Astrocyte of the spinal cord (primary cell): ENCODE data around the gene FAM236B.
"Not testable (repeated sequence)": the region's sequence is repeated elsewhere in the genome, so short reads cannot be mapped to it uniquely, and the experiment has no call there.

Source experiments
- DNase-seq: peaks from one replicate; pipeline ENCODE4 v3.0.0; 2011; ENCODE audit warnings: low read depth, low spot score
- H3K4me3 ChIP-seq: 2 replicates; pipeline ENCODE4 v1.5.1; 2011; ENCODE audit warnings: low read depth, mild to moderate bottlenecking, low read length, moderate library complexity
- in situ Hi-C: cut with HindIII; loops from 2 replicates; pipeline ENCODE4 v1.10.0; 2017; ENCODE audit warnings: low sequenced_read_pairs
- TF ChIP-seq, protein P1 (sequence below): IDR thresholded peaks from 2 replicates; pipeline ENCODE4 v1.5.1; 2012; ENCODE audit warnings: low read depth, mild to moderate bottlenecking, low read length, inconsistent platforms

Gene FAM236B

DNA sequence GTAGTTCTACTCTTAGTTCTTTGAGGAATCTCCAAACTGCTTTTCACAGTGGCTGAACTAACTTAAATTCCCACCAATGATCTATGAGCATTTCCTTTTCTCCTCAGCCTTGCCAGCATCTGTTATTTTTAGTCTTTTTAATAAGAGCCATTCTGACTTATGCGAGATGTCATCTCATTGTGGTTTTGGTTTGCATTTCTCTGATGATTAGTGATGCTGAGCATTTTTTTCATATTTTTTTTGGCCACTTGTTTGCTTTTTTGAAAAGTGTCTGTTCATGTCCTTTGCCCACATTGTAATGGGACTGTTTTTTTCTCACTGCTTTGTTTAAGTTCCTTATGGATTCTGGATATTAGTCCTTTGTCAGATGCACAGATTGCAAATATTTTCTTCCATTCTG, 46.9 kb downstream of the FAM236B start:
- no peak overlapping the region for H3K4me3 ChIP-seq
- in situ Hi-C loops, result no loop called here
- TF ChIP-seq, protein P1, sequence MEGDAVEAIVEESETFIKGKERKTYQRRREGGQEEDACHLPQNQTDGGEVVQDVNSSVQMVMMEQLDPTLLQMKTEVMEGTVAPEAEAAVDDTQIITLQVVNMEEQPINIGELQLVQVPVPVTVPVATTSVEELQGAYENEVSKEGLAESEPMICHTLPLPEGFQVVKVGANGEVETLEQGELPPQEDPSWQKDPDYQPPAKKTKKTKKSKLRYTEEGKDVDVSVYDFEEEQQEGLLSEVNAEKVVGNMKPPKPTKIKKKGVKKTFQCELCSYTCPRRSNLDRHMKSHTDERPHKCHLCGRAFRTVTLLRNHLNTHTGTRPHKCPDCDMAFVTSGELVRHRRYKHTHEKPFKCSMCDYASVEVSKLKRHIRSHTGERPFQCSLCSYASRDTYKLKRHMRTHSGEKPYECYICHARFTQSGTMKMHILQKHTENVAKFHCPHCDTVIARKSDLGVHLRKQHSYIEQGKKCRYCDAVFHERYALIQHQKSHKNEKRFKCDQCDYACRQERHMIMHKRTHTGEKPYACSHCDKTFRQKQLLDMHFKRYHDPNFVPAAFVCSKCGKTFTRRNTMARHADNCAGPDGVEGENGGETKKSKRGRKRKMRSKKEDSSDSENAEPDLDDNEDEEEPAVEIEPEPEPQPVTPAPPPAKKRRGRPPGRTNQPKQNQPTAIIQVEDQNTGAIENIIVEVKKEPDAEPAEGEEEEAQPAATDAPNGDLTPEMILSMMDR, result no peak
- peak; percentile 18 for DNase-seq

- H3K4me3 ChIP-seq, in situ Hi-C loops, DNase-seq: not testable (repeated sequence)
Measured at GRCh38 chrX:72733636-72734035, 48.8 kb downstream of the FAM236B start.
